WTC11 (cell line): ENCODE results near the gene SYNM. TPM values are rescaled to one million over a fixed set of nuclear protein-coding genes. Genes with fewer than 3 reads are reported as not detected.

Experiments
- ATAC-seq: fragments of 200-7000 bp; cut with Tn5 transposase; 2 replicates; pipeline ENCODE4 v1.10.0; 2021; ENCODE audit warnings: mild to moderate bottlenecking, moderate library complexity
- CTCF ChIA-PET: fragments of 300-600 bp; sonication (Branson Sonifier 250); formaldehyde crosslinking; loops from one replicate; lab custom pipeline; 2021; ENCODE audit warnings: antibody characterized with exemption; lab: Charles Lee
- POLR2A ChIA-PET: fragments of 350-600 bp; sonication (Branson Sonifier 250); formaldehyde crosslinking; loops from one replicate; lab custom pipeline; 2021; ENCODE audit warnings: antibody characterized with exemption; lab: Charles Lee
- DNase-seq: peaks from one replicate; pipeline ENCODE4 v3.0.0; 2021; ENCODE audit warnings: low spot score
- H3K27ac Mint-ChIP-seq: 2 replicates; pipeline ENCODE4 v1.8.0; 2021; ENCODE audit warnings: mixed read lengths
- H3K27me3 Mint-ChIP-seq: 2 replicates; pipeline ENCODE4 v1.8.0; 2021; ENCODE audit warnings: low read depth, mild to moderate bottlenecking, moderate library complexity, mixed read lengths
- H3K36me3 Mint-ChIP-seq: 2 replicates; pipeline ENCODE4 v1.8.0; 2021; ENCODE audit warnings: mixed read lengths
- H3K4me1 Mint-ChIP-seq: 2 replicates; pipeline ENCODE4 v1.8.0; 2022; ENCODE audit warnings: mixed read lengths
- H3K4me3 Mint-ChIP-seq: 2 replicates; pipeline ENCODE4 v1.8.0; 2021; ENCODE audit warnings: mild to moderate bottlenecking, moderate library complexity, mixed read lengths
- H3K9me3 Mint-ChIP-seq: 2 replicates; pipeline ENCODE4 v1.8.0; 2021; ENCODE audit warnings: mixed read lengths
- ATF6 ChIP-seq: sonication (generic); formaldehyde crosslinking; IDR thresholded peaks from 2 replicates; pipeline ENCODE4 v1.8.1; 2023; ENCODE audit warnings: mild to moderate bottlenecking, missing genetic modification reagents
- EMX1 ChIP-seq: fragments of 250-450 bp; sonication (Bioruptor Pico); IDR thresholded peaks from 2 replicates; pipeline ENCODE4 v1.8.0; 2021; ENCODE audit warnings: mild to moderate bottlenecking
- ESRRA ChIP-seq: sonication (generic); formaldehyde crosslinking; IDR thresholded peaks from 2 replicates; pipeline ENCODE4 v1.8.1; 2022; ENCODE audit warnings: mild to moderate bottlenecking, missing genetic modification reagents, borderline replicate concordance
- FOXP1 ChIP-seq: sonication (generic); formaldehyde crosslinking; IDR thresholded peaks from 2 replicates; pipeline ENCODE4 v1.8.0; 2022; ENCODE audit warnings: missing genetic modification reagents, mild to moderate bottlenecking, moderate library complexity, borderline replicate concordance
- GTF2I ChIP-seq: fragments of 250-450 bp; sonication (Bioruptor Pico); conservative IDR thresholded peaks from 2 replicates; pipeline ENCODE4 v1.4.0; 2021; ENCODE audit warnings: mild to moderate bottlenecking
- SOX15 ChIP-seq: fragments of 250-450 bp; sonication (Bioruptor Pico); IDR thresholded peaks from 2 replicates; pipeline ENCODE4 v1.9.0; 2021; ENCODE audit warnings: mild to moderate bottlenecking
- SP1 ChIP-seq: sonication (generic); formaldehyde crosslinking; conservative IDR thresholded peaks from 2 replicates; pipeline ENCODE4 v1.8.1; 2022; ENCODE audit warnings: missing genetic modification reagents
- STAT6 ChIP-seq: sonication (generic); formaldehyde crosslinking; conservative IDR thresholded peaks from 2 replicates; pipeline ENCODE4 v1.8.1; 2023; ENCODE audit warnings: mild to moderate bottlenecking, low read depth, missing genetic modification reagents, moderate library complexity
- TEAD4 ChIP-seq: sonication (generic); formaldehyde crosslinking; IDR thresholded peaks from 2 replicates; pipeline ENCODE4 v1.8.0; 2022; ENCODE audit warnings: mild to moderate bottlenecking, missing genetic modification reagents
- ZMAT4 ChIP-seq: fragments of 250-450 bp; sonication (Bioruptor Pico); IDR thresholded peaks from 2 replicates; pipeline ENCODE4 v1.9.0; 2021; ENCODE audit warnings: mild to moderate bottlenecking
- ZNF121 ChIP-seq: sonication (generic); formaldehyde crosslinking; IDR thresholded peaks from 2 replicates; pipeline ENCODE4 v1.8.0; 2023; ENCODE audit warnings: missing genetic modification reagents
- ZNF219 ChIP-seq: sonication (generic); formaldehyde crosslinking; IDR thresholded peaks from 2 replicates; pipeline ENCODE4 v1.8.0; 2023; ENCODE audit warnings: missing genetic modification reagents, mild to moderate bottlenecking, borderline replicate concordance
- ZNF317 ChIP-seq: sonication (generic); formaldehyde crosslinking; IDR thresholded peaks from 2 replicates; pipeline ENCODE4 v1.8.1; 2023; ENCODE audit warnings: low read depth, mild to moderate bottlenecking, moderate library complexity, missing genetic modification reagents, borderline replicate concordance
- ZNF425 ChIP-seq: fragments of 250-450 bp; sonication (Bioruptor Pico); conservative IDR thresholded peaks from 2 replicates; pipeline ENCODE4 v1.9.0; 2021; ENCODE audit warnings: mild to moderate bottlenecking
- ZSCAN18 ChIP-seq: fragments of 250-450 bp; sonication (Bioruptor Pico); IDR thresholded peaks from 2 replicates; pipeline ENCODE4 v2.1.2; 2022; ENCODE audit warnings: mild to moderate bottlenecking, moderate library complexity
- total RNA-seq: library from RNA; stranded (reverse); gene quantifications from 3 replicates; pipeline ENCODE4 v1.2.3, GENCODE V29; 2021
- TF ChIP-seq, protein P1 (sequence below): fragments of 250-450 bp; sonication (Bioruptor Pico); IDR thresholded peaks from 2 replicates; pipeline ENCODE4 v1.9.0; 2021; ENCODE audit warnings: mild to moderate bottlenecking
- TF ChIP-seq, protein P2 (sequence below): sonication (generic); formaldehyde crosslinking; IDR thresholded peaks from 2 replicates; pipeline ENCODE4 v1.8.1; 2022; ENCODE audit warnings: low read depth, missing genetic modification reagents, borderline replicate concordance
- TF ChIP-seq, protein P3 (sequence below): fragments of 200-600 bp; IDR thresholded peaks from 2 replicates; pipeline ENCODE4 v1.8.0; 2022; ENCODE audit warnings: antibody characterized with exemption

The SYNM gene
- total RNA-seq, 1 experiment from 2014 or later: 2.2 TPM

- ATAC-seq: no peak
- no peaks in the 10 kb centered on the region for H3K36me3 Mint-ChIP-seq
- peak overlapping the region; percentile 7; the same call in 1 of the 2 replicates for H3K27ac Mint-ChIP-seq
- no peak overlapping the region for H3K4me3 Mint-ChIP-seq
- CTCF ChIA-PET: interaction anchor here (0.6 to 1.9 kb wide), 4 partner anchors 10 to 46 kb away, joined by 3 to 13 read pairs (median 4); partner anchors contain the start of gene SYNM
- no peak for DNase-seq
- POLR2A ChIA-PET: no interaction called here
- peaks cover 10% of the 10 kb centered on the region for H3K9me3 Mint-ChIP-seq
- TF ChIP-seq TEAD4 (CRISPR knock-in tag): no peak
- no peak for TF ChIP-seq SOX15 (CRISPR knock-in tag)
- no peak for TF ChIP-seq SP1 (CRISPR knock-in tag)
- TF ChIP-seq, protein P1, sequence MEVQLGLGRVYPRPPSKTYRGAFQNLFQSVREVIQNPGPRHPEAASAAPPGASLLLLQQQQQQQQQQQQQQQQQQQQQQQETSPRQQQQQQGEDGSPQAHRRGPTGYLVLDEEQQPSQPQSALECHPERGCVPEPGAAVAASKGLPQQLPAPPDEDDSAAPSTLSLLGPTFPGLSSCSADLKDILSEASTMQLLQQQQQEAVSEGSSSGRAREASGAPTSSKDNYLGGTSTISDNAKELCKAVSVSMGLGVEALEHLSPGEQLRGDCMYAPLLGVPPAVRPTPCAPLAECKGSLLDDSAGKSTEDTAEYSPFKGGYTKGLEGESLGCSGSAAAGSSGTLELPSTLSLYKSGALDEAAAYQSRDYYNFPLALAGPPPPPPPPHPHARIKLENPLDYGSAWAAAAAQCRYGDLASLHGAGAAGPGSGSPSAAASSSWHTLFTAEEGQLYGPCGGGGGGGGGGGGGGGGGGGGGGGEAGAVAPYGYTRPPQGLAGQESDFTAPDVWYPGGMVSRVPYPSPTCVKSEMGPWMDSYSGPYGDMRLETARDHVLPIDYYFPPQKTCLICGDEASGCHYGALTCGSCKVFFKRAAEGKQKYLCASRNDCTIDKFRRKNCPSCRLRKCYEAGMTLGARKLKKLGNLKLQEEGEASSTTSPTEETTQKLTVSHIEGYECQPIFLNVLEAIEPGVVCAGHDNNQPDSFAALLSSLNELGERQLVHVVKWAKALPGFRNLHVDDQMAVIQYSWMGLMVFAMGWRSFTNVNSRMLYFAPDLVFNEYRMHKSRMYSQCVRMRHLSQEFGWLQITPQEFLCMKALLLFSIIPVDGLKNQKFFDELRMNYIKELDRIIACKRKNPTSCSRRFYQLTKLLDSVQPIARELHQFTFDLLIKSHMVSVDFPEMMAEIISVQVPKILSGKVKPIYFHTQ: no peak
- TF ChIP-seq ESRRA (CRISPR knock-in tag): no peak
- peaks cover 14% of the 10 kb centered on the region for H3K4me1 Mint-ChIP-seq
- H3K27me3 Mint-ChIP-seq: no peaks in the 10 kb centered on the region
These were observed 14.7 kb upstream of the SYNM start for GRCh38 chr15:99090011-99090699.

- ChIA-PET POLR2A (no interaction called here), CTCF (interaction anchor here (0.6 to 1.9 kb wide), 6 partner anchors 9 to 663 kb away, joined by 3 to 13 read pairs (median 3); partner anchors contain the start of gene SYNM)
- H3K27me3 Mint-ChIP-seq: no peaks in the 10 kb centered on the region
- H3K9me3 Mint-ChIP-seq: peaks cover 10% of the 10 kb centered on the region
- H3K4me3 Mint-ChIP-seq: no peak overlapping the region
- no peak overlapping the region for H3K27ac Mint-ChIP-seq
- DNase-seq (no peak), ATAC-seq (peak; percentile 63)
- no peaks in the 10 kb centered on the region for H3K36me3 Mint-ChIP-seq
- peaks cover 19% of the 10 kb centered on the region for H3K4me1 Mint-ChIP-seq
- no peak for TF ChIP-seq FOXP1 (CRISPR knock-in tag)
- TF ChIP-seq ATF6 (CRISPR knock-in tag): no peak
- no peak for TF ChIP-seq ZNF425 (CRISPR knock-in tag)
- TF ChIP-seq SP1 (CRISPR knock-in tag): no peak
- TF ChIP-seq ZSCAN18 (CRISPR knock-in tag): no peak
- TF ChIP-seq, protein P2, sequence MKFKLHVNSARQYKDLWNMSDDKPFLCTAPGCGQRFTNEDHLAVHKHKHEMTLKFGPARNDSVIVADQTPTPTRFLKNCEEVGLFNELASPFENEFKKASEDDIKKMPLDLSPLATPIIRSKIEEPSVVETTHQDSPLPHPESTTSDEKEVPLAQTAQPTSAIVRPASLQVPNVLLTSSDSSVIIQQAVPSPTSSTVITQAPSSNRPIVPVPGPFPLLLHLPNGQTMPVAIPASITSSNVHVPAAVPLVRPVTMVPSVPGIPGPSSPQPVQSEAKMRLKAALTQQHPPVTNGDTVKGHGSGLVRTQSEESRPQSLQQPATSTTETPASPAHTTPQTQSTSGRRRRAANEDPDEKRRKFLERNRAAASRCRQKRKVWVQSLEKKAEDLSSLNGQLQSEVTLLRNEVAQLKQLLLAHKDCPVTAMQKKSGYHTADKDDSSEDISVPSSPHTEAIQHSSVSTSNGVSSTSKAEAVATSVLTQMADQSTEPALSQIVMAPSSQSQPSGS (CRISPR knock-in tag): no peak
- TF ChIP-seq EMX1 (CRISPR knock-in tag): no peak
- TF ChIP-seq, protein P3, sequence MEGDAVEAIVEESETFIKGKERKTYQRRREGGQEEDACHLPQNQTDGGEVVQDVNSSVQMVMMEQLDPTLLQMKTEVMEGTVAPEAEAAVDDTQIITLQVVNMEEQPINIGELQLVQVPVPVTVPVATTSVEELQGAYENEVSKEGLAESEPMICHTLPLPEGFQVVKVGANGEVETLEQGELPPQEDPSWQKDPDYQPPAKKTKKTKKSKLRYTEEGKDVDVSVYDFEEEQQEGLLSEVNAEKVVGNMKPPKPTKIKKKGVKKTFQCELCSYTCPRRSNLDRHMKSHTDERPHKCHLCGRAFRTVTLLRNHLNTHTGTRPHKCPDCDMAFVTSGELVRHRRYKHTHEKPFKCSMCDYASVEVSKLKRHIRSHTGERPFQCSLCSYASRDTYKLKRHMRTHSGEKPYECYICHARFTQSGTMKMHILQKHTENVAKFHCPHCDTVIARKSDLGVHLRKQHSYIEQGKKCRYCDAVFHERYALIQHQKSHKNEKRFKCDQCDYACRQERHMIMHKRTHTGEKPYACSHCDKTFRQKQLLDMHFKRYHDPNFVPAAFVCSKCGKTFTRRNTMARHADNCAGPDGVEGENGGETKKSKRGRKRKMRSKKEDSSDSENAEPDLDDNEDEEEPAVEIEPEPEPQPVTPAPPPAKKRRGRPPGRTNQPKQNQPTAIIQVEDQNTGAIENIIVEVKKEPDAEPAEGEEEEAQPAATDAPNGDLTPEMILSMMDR: no peak
- no peak for TF ChIP-seq ZNF219 (CRISPR knock-in tag)
- no peak for TF ChIP-seq ZNF121 (CRISPR knock-in tag)
- no peak for TF ChIP-seq TEAD4 (CRISPR knock-in tag)
- TF ChIP-seq STAT6 (CRISPR knock-in tag): no peak
- TF ChIP-seq ZMAT4 (CRISPR knock-in tag): no peak
- no peak for TF ChIP-seq GTF2I (CRISPR knock-in tag)
- no peak for TF ChIP-seq ZNF317
These were observed 13.9 kb upstream of the SYNM start for GRCh38 chr15:99090938-99091337.
